ENCODE data around the gene TMCC1.

GRCh38 chr3:129692743-129693142 is 200.8 kb downstream of the TMCC1 start:
- TF ChIP-seq TARDBP (IDR thresholded peaks at IDR 0.05), result no peak
- no peak for TF ChIP-seq CTBP1 (IDR thresholded peaks at IDR 0.05; ENCODE audit: borderline replicate concordance)
